Choroid plexus epithelial cell (primary cell): Measurements from ENCODE around the gene LHX2.

Experiments
- DNase-seq: peaks from one replicate; pipeline ENCODE4 v3.0.0-alpha.2; 2010; ENCODE audit warnings: low read depth
- H3K4me3 ChIP-seq: 2 replicates; pipeline ENCODE4 v1.5.1; 2011; ENCODE audit warnings: low read depth, mild to moderate bottlenecking, control low read depth, low read length, moderate library complexity
- CTCF ChIP-seq: conservative IDR thresholded peaks from 2 replicates; pipeline ENCODE4 v1.5.1; 2011; ENCODE audit warnings: low read depth, mild to moderate bottlenecking, control low read depth, inconsistent platforms, low read length, moderate library complexity

LHX2 gene

GRCh38 chr9:124014956-124015660, 3.5 kb downstream of the LHX2 start:
- no peak overlapping the region for H3K4me3 ChIP-seq
- DNase-seq = no peak
- no peak for TF ChIP-seq CTCF

- DNase-seq = no peak
- TF ChIP-seq CTCF = no peak
- H3K4me3 ChIP-seq = no peak overlapping the region
Observed at GRCh38 chr9:124015661-124016131, 4.1 kb downstream of the LHX2 start.

- TF ChIP-seq CTCF = no peak
- no peak overlapping the region for H3K4me3 ChIP-seq
- DNase-seq = no peak
Observed at GRCh38 chr9:124016175-124017050, 4.8 kb downstream of the LHX2 start.

GRCh38 chr9:124017051-124017928, 5.7 kb downstream of the LHX2 start:
- no peak for TF ChIP-seq CTCF
- no peak overlapping the region for H3K4me3 ChIP-seq
- no peak for DNase-seq

GRCh38 chr9:124017929-124018729, 6.6 kb downstream of the LHX2 start:
- no peak overlapping the region for H3K4me3 ChIP-seq
- DNase-seq = no peak
- no peak for TF ChIP-seq CTCF
